Cardiac fibroblast (primary cell): ENCODE results near the gene BZW2.

Experiments
- DNase-seq, 2 donors: peaks; one replicate each; pipeline versions ENCODE4 v3.0.0 to v3.0.0-alpha.2; 2010; ENCODE audit warnings: low read depth in 2 of 2
- H3K4me3 ChIP-seq, 2 donors: replicated peaks in 1 of 2; 1 replicate in 1 of 2; 2 replicates in 1 of 2; pipeline ENCODE4 v1.5.1; 2011; ENCODE audit warnings: low read depth in 2 of 2, low read length in 2 of 2, mild to moderate bottlenecking in 2 of 2, moderate library complexity in 1 of 2
- CTCF ChIP-seq: IDR thresholded peaks from one replicate; pipeline ENCODE4 v1.5.1; 2011; ENCODE audit warnings: low read depth, mild to moderate bottlenecking, low read length, inconsistent platforms

The BZW2 gene

DNA sequence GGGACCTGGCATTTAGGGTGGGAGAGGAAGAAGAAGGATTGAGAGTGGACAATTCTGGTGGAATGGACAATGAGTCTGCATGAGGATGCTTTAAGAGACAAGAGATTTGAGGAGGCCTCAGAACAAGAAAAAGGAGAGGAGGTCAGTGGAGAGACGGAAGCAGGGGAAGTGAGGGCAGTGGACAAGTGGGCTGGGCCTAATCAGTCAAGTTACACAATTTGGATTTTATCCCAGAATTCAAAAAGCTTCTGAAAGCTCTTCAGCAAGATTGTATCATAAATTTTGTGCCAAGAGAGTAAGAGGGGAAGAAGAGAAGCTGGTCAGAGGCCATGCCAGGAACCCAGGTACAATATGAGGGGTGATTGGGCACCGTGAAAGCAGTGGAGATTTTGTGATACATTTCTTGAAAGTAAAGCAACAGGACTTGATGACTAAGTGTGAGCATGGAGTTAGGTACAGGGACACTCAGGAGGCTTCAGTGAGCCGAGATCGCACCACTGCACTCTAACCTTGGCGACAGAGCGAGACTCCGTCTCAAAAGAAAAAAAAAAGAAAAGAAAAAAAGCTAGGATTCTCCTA, 88.3 kb downstream of the BZW2 start:
- H3K4me3 ChIP-seq: no peak overlapping the region
- peak; percentile 19 to 77 for DNase-seq
- TF ChIP-seq CTCF: no peak

GRCh38 chr7:16735020-16735419, 89.0 kb downstream of the BZW2 start:
- DNase-seq: no peak
- H3K4me3 ChIP-seq: no peak overlapping the region
- TF ChIP-seq CTCF: no peak

- TF ChIP-seq CTCF: no peak
- no peak for DNase-seq
These were observed 92.2 kb downstream of the BZW2 start for GRCh38 chr7:16738011-16738688.

GRCh38 chr7:16739863-16740622, 94.1 kb downstream of the BZW2 start:
- DNase-seq: peak; percentile 94 to 97
- no peak for TF ChIP-seq CTCF
- H3K4me3 ChIP-seq: no peak overlapping the region

More at GRCh38 chr7:16738011-16738688, 92.2 kb downstream of the BZW2 start:
- no peak overlapping the region for H3K4me3 ChIP-seq

GRCh38 chr7:16740623-16740953, 94.6 kb downstream of the BZW2 start:
- no peak for DNase-seq
- no peak overlapping the region for H3K4me3 ChIP-seq
- TF ChIP-seq CTCF: no peak

DNA sequence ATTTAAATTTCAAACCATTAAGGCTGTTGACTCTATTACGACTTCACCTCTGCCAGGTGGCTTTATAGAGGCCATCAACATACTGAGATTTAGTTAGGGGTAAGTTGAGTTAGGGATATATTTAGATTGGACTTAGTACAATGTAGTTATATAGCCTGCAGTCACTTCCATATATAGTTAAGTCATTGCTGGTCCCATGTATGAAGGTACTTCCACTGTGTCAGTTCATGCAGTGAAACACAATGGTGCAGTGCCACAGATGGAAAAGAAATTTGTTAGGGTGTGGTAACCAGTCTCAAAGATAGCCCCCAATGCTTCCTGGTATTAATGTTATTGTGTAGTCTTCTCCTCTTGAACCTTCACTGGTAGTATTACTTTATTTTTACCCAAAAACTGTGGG, 95.0 kb downstream of the BZW2 start:
- no peak overlapping the region for H3K4me3 ChIP-seq
- no peak for TF ChIP-seq CTCF
- no peak for DNase-seq
